Stimulated activated CD4-positive, alpha-beta T cell treated with anti-CD3 and anti-CD28 coated beads, Interleukin-15, amount 100 ng/mL, for 1 hour (primary cell): ENCODE measurements around the gene NDUFS4.
"Not testable (repeated sequence)": the region's sequence is repeated elsewhere in the genome, so short reads cannot be mapped to it uniquely, and the experiment has no call there.

ENCODE experiments used
- DNase-seq, 2 donors: peaks; one replicate each; pipeline ENCODE4 v3.0.0-alpha.2; 2020; ENCODE audit warnings: low read depth in 1 of 2, low spot score in 1 of 2

The NDUFS4 gene

GRCh38 chr5:53660573-53660972 lies 100.1 kb downstream of the NDUFS4 start:
- not testable (repeated sequence) for DNase-seq

DNA sequence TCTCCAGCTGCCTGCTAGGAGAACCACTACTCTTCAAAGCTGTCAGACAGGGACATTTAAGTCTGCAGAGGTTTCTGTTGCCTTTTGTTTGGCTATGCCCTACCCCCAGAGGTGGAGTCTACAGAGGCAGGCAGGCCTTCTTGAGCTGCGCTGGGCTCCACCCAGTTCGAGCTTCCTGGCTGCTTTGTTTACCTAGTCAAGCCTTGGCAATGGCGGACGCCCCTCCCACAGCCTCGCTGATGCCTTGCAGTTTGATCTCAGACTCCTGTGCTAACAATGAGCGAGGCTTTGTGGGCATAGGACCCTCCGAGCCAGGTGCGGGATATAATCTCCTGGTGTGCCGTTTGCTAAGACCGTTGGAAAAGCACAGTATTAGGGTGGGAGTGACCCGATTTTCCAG lies 104.9 kb downstream of the NDUFS4 start:
- DNase-seq = not testable (repeated sequence)

- DNase-seq = no peak
These were observed 107.2 kb downstream of the NDUFS4 start for GRCh38 chr5:53667621-53668020.

GRCh38 chr5:53671447-53671846 lies 111.0 kb downstream of the NDUFS4 start:
- no peak for DNase-seq

- DNase-seq = no peak
These were observed 113.7 kb downstream of the NDUFS4 start for GRCh38 chr5:53674121-53674520.

DNA sequence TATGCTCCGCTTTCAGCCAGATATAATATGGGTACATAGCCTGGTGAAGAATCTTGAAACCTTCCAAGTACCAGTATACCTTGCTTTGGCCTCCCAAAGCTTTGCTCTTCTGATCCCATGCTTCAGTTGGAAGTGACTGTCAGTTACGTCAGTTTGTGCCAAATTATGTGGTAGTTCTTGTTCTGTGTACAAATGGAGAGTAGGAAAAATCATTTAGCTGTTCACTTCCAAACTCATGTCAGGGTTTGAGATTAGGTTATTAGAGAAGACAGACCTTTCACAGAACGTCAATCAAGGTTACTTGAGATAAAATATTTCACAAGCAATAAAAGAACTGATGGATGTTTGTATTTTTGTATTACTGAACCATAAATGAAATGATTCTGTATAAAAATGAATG lies 117.2 kb downstream of the NDUFS4 start:
- no peak for DNase-seq

DNA sequence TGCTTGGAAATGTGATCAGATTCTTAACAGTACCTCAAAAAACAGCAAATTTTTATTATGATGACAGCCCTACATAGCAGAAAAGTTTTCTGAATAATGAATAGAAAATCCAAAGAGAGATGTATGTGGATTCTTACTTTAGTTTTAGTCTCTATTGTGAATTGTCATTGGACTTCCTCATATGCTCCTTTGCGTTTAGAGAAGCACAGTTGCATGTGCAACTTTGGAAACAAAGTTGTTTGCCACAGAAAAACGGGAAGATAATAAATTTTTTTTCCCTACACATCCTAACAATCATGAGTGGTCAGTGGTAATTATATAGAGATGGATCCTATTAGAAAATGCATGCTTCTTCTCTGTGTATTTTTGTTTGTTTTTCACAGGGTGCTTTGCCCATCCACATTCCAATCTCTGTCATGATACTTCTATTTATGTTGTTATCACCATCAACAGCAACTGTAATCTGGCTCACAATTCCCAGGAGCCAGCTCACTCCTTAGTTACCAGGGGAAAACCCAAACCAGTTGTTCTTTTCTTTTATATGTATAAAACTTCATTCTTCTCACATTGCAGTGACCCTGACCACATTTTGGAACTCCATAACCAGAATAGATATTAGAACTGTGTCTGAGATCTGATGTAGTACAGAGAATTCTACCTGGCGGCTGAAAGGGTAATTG lies 118.7 kb downstream of the NDUFS4 start:
- no peak for DNase-seq

DNA sequence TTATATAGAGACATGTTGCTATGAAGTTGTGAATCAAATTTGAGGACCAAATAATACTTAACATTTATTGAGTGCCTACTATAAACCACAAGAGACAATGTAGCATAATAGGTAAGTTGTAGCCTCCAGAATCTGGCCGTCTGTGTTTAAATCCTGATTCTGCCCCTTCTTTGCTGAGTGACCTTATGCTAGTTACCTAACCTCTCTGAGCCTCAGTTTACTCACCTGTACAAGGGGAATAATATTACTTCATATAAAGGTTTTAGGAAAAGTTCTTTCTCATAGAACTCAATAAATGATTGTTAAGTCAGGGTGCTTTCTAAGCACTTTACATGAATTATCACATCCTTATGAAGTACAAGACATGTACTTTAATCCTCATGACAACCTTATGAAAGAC lies 120.6 kb downstream of the NDUFS4 start:
- DNase-seq = no peak

GRCh38 chr5:53691014-53691413 lies 130.6 kb downstream of the NDUFS4 start:
- DNase-seq = no peak

GRCh38 chr5:53694520-53695022 lies 134.1 kb downstream of the NDUFS4 start:
- DNase-seq = no peak

- not testable (repeated sequence) for DNase-seq
These were observed 150.0 kb downstream of the NDUFS4 start for GRCh38 chr5:53710405-53710804.

- DNase-seq = no peak
These were observed 151.9 kb downstream of the NDUFS4 start for GRCh38 chr5:53712327-53712726.

- DNase-seq = no peak
These were observed 153.7 kb downstream of the NDUFS4 start for GRCh38 chr5:53713978-53714666.

DNA sequence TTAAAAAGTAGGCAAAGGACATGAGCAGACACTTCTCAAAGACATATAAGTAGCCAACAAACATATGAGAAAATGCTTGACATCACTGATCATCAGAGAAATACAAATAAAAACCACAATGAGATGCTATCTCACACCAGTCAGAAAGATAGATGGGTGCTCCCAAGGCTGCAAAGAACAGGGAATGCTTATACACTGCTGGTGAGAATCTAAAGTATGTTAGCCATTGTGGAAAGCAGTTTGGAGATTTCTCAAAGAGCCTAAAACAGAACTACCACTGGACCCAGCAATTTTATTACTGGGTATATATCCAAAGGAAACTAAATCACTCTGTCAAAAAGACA lies 154.2 kb downstream of the NDUFS4 start:
- DNase-seq = no peak

- DNase-seq = no peak
These were observed 165.7 kb downstream of the NDUFS4 start for GRCh38 chr5:53726121-53726520.

GRCh38 chr5:53730943-53731342 lies 170.5 kb downstream of the NDUFS4 start:
- no peak for DNase-seq
